Measurements from ENCODE around the gene SAP30.

The SAP30 gene

GRCh38 chr4:173370130-173370476 is 651 bp upstream of the SAP30 start:
- no peak for DNase-seq

DNA sequence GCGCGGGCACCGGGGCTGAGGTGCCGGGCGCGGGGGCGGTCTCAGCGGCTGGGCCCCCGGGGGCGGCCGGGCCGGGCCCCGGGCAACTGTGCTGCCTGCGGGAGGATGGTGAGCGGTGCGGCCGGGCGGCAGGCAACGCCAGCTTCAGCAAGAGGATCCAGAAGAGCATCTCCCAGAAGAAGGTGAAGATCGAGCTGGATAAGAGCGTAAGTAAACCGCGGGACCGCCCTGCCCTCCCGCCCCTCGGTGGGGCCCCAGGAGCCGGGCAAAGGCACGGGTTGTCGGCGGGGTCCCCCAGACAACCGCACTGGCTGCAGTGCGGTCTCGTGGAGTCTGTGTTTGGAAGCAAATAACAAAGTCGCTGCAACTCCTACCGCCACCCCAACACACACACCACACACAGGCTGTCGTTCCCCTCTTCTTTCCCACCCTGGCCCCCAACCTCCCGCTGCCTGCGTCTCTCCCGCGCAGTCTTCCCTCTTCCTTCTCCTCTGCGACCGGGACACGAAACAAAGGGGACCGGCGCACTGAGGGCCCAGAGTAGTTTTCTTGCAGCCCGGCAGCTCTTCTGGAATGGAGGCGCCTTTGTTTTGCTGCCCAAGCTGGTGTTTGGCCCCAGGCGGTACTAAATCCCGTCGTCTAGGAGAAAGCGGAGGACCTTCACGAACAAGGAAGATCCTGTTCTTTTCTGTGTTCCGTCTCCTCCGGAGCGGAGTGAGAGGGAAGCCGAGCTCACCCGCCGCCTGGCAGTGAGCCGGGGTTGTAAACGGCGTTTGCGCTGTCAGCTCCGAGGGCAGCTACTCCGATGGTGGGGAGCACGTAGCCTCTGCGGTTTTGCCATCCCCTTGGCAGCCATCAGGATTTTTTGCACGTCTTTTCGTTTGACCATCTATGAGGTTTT is 788 bp downstream of the SAP30 start:
- DNase-seq = peak; percentile 18

DNA sequence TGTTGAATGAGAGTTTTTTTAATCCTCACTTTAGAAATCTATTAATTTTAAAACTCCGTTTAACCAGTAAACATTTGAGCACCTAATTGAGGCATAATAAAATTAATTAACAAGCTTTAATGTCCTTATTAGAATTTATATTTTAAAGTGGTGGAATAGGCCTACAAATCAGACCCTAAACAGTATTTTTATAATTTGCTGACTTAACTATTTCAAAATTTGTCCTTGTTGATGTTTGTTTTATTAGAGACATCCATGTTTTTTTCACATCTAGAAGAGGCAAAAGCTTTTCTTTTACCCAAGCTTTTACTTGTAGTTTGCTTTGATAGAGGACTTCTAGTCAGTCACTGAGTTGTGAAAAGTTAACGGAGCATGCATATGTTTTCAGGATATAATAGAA is 3.8 kb downstream of the SAP30 start:
- DNase-seq = no peak

DNA sequence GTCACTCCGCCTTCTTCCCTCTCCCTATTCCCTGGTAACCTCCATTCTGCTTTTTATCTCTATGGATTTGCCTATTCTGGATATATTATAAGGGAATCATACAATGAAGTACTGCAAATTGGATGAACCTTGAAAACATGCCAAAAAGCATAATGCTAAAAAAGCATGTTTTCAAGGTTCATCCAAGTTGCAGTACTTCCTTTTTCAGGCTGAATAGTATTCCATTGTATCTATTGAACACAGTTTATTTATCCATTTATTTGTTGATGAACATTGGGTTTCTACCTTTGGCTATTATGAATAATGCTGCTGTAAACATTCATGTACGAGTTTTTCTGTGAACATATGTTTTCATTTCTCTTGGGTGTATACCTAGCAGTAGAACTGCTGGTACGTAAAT is 9.2 kb downstream of the SAP30 start:
- DNase-seq = no peak

GRCh38 chr4:173380987-173381386 is 10.2 kb downstream of the SAP30 start:
- DNase-seq = no peak

- DNase-seq = no peak
Measured at GRCh38 chr4:173381610-173382009, 10.9 kb downstream of the SAP30 start.

- no peak for DNase-seq
Measured at GRCh38 chr4:173382349-173382748, 11.6 kb downstream of the SAP30 start.

- no peak for DNase-seq
Measured at GRCh38 chr4:173386751-173387150, 16.0 kb downstream of the SAP30 start.

DNA sequence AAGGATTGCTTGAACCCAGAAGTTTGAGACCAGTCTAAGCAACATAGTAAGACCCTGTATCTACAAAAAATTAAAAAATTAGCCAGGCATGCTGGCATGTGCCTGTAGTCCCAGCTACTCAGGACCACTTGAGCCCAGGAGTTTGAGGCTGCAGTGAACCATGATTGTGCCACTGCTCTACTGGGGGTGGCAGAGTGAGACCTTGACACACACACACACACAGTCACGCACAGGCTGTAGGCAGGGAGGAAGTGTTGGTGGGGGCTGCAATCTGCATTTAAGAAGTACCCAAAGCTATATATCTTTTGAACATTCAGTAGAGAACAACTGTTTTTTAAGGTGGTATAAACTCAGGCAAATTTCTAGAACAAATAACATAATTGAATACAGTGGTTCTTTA is 20.9 kb downstream of the SAP30 start:
- no peak for DNase-seq

GRCh38 chr4:173397604-173398003 is 26.9 kb downstream of the SAP30 start:
- no peak for DNase-seq

GRCh38 chr4:173398220-173398619 is 27.5 kb downstream of the SAP30 start:
- DNase-seq = no peak

- DNase-seq = no peak
Measured at GRCh38 chr4:173398779-173399415, 28.1 kb downstream of the SAP30 start, which contains the start of gene SCRG1. SCRG1 (minus strand) TSS chr4:173399116; CDS start chr4:173391414, 7,702 bp downstream.

GRCh38 chr4:173401063-173401462 is 30.3 kb downstream of the SAP30 start:
- no peak for DNase-seq

GRCh38 chr4:173403051-173403450 is 32.3 kb downstream of the SAP30 start:
- no peak for DNase-seq

GRCh38 chr4:173404296-173404865 is 33.6 kb downstream of the SAP30 start:
- DNase-seq = no peak

DNA sequence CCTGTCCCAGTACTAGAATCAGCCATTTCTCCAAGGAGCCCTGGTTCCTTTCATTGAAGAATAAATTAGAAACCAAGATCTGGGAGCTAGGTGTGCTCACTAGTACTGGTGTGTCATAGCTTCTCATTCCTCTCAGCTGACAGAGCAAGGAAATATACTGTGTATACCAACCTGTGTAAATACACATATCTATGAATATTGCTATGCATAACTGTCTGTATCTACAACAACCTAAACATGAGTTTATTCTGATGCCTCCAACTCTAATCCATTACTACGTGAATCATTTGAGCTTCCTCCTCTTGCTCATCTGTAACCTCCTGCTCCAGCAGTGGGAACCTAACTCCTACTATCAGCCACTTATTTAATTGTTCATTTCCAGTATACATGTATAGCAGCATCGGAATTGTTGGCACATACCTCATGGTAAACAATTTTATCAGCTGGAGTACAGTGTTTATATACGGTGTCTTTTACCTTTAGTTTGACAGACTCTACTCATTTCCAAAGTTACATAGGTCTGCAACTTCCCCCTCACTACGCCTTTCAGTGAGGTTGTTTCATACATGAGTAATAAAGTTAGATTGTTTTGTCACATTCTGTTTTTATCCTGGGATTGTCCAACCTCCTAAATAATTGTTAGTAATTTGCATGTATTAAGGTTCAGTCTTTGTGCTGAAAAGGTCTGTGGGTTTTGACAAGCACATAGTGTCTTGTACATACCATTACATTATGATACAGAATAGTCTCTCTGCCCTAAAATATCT is 35.3 kb downstream of the SAP30 start:
- no peak for DNase-seq

DNA sequence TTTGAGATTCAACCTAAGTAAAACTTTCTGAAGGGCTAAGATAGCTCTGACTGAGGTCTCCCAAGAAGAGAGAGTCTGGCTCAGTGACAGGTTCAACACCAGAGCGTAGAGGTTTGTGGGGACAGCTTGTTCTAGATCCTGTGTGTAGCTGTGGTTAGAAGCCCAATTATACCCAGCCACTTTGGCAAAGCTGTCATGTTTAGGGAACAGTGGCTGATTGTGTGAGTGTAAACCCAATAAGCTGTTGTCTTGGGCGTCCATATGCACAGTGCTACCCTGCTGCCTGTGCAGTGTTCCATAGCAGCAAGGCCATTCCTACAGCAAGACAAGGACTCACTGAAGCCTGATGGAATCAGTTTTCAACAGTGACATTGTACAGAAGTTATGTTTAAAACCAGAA is 39.3 kb downstream of the SAP30 start:
- DNase-seq = no peak

- no peak for DNase-seq
Measured at GRCh38 chr4:173411106-173411693, 40.4 kb downstream of the SAP30 start.

- DNase-seq = no peak
Measured at GRCh38 chr4:173413036-173413435, 42.3 kb downstream of the SAP30 start.

- DNase-seq = no peak
Measured at GRCh38 chr4:173414456-173414855, 43.7 kb downstream of the SAP30 start.

DNA sequence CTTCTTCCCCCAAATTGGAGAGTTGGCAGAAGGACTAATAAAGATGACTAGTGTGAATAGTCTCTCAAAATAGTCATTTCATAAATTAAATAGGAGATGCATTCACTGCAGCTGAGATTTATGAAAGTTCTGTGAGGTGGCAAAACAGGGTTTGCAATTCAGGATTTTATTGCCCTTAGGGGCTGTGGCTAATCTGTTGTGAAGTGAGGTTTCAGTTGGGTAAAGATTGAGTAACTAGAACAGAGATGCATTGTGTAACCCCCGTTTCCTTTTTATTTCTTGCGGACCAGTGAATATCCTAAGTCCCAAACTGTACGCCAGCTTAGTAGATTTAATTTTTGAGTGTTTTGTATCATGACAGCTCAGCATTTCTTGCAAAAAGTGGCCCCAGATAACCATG is 44.3 kb downstream of the SAP30 start:
- DNase-seq = no peak

GRCh38 chr4:173415885-173416653 is 45.3 kb downstream of the SAP30 start:
- no peak for DNase-seq

All from DMS79 (cell line).